ENCODE data around the gene CLEC16A. TPM values are rescaled to one million over a fixed set of nuclear protein-coding genes. Genes with fewer than 3 reads are reported as not detected.
A peak's percentile ranks its signal among the peaks of the same experiment; 100 is the strongest.

The CLEC16A gene
- total RNA-seq, 4 donors from 2014 or later: 38.2 to 153 (median 92.7) TPM

GRCh38 chr16:11213799-11214198 is 269.4 kb downstream of the CLEC16A start:
- Histone ChIP-seq H3K27ac (no peak overlapping the region), H3K4me3 (no peak overlapping the region), H3K9me3 (peaks cover 4 to 16% of the 10 kb centered on the region in 2 donors), H3K36me3 (no peaks in the 10 kb centered on the region), H3K27me3 (no peaks in the 10 kb centered on the region), H3K4me1 (no peaks in the 10 kb centered on the region)
- in situ Hi-C loops (cut with MboI; ENCODE audit: low pct_ligation_motif_present in 1 of 4, low pct_unique_long_range_greater_than_20kb in 1 of 4, low sequenced_read_pairs in 3 of 4) (no loop called here), intact Hi-C loops (cut with DNase I; ENCODE audit: low total_unique reads) (no loop called here)
- 81 to 93% methylated on average over 2 to 7 of the region's 7 CpGs for WGBS, 2 donors (ENCODE audit: low coverage in 1 of 2)
- no peak for DNase-seq
- TF ChIP-seq POLR2A (IDR thresholded peaks at IDR 0.05) (no peak), CTCF (IDR thresholded peaks at IDR 0.05) (no peak), POLR2AphosphoS5 (IDR thresholded peaks at IDR 0.05) (no peak), EP300 (IDR thresholded peaks at IDR 0.05; ENCODE audit: low read depth) (no peak)

- peaks cover 0 to 3% (median 0%) of the 10 kb centered on the region in 4 donors for H3K4me1 ChIP-seq
- no peaks in the 10 kb centered on the region for H3K27me3 ChIP-seq
- DNase-seq: no peak
- 100% methylated on average over 2 to 3 of the region's 3 CpGs for WGBS, 2 donors (ENCODE audit: low coverage in 1 of 2)
- intact Hi-C loops (cut with DNase I; ENCODE audit: low total_unique reads) (no loop called here), in situ Hi-C loops (cut with MboI; ENCODE audit: low pct_ligation_motif_present in 1 of 4, low pct_unique_long_range_greater_than_20kb in 1 of 4, low sequenced_read_pairs in 3 of 4) (no loop called here)
- H3K36me3 ChIP-seq: no peaks in the 10 kb centered on the region
- no peak overlapping the region for H3K4me3 ChIP-seq
- no peak for TF ChIP-seq EP300 (IDR thresholded peaks at IDR 0.05; ENCODE audit: low read depth)
- TF ChIP-seq POLR2AphosphoS5 (IDR thresholded peaks at IDR 0.05): no peak
- no peak for TF ChIP-seq CTCF (IDR thresholded peaks at IDR 0.05)
- no peak for TF ChIP-seq POLR2A (IDR thresholded peaks at IDR 0.05)
- H3K27ac ChIP-seq: no peak overlapping the region
- H3K9me3 ChIP-seq: peaks cover 8 to 20% of the 10 kb centered on the region in 2 donors
Measured at GRCh38 chr16:11215935-11216556, 271.7 kb downstream of the CLEC16A start.

GRCh38 chr16:11217651-11218603 is 273.6 kb downstream of the CLEC16A start:
- no peaks in the 10 kb centered on the region for H3K27me3 ChIP-seq
- no peaks in the 10 kb centered on the region for H3K36me3 ChIP-seq
- in situ Hi-C loops (cut with MboI; ENCODE audit: low pct_ligation_motif_present in 1 of 4, low pct_unique_long_range_greater_than_20kb in 1 of 4, low sequenced_read_pairs in 3 of 4) (no loop called here), intact Hi-C loops (cut with DNase I; ENCODE audit: low total_unique reads) (no loop called here)
- peaks cover 8 to 20% of the 10 kb centered on the region in 2 donors for H3K9me3 ChIP-seq
- TF ChIP-seq POLR2A (IDR thresholded peaks at IDR 0.05) (no peak), CTCF (IDR thresholded peaks at IDR 0.05) (no peak), EP300 (IDR thresholded peaks at IDR 0.05; ENCODE audit: low read depth) (no peak), POLR2AphosphoS5 (IDR thresholded peaks at IDR 0.05) (no peak)
- H3K4me1 ChIP-seq: peaks cover 0 to 3% (median 0%) of the 10 kb centered on the region in 4 donors
- no peak overlapping the region for H3K27ac ChIP-seq
- WGBS, 2 donors (ENCODE audit: low coverage in 1 of 2): 88 to 94% methylated on average over 2 to 3 of the region's 3 CpGs
- H3K4me3 ChIP-seq: no peak overlapping the region
- no peak for DNase-seq

GRCh38 chr16:11218604-11218962 is 274.2 kb downstream of the CLEC16A start:
- no peak for DNase-seq
- WGBS, 2 donors (ENCODE audit: low coverage in 1 of 2): 56 to 100% methylated on average over 1 of the region's 1 CpG
- in situ Hi-C loops (cut with MboI; ENCODE audit: low pct_ligation_motif_present in 1 of 4, low pct_unique_long_range_greater_than_20kb in 1 of 4, low sequenced_read_pairs in 3 of 4) (no loop called here), intact Hi-C loops (cut with DNase I; ENCODE audit: low total_unique reads) (no loop called here)
- Histone ChIP-seq H3K36me3 (no peaks in the 10 kb centered on the region), H3K4me1 (peaks cover 0 to 8% (median 2%) of the 10 kb centered on the region in 4 donors), H3K27ac (no peak overlapping the region), H3K27me3 (no peaks in the 10 kb centered on the region), H3K4me3 (no peak overlapping the region), H3K9me3 (peaks cover 8 to 20% of the 10 kb centered on the region in 2 donors)
- TF ChIP-seq POLR2AphosphoS5 (IDR thresholded peaks at IDR 0.05) (no peak), CTCF (IDR thresholded peaks at IDR 0.05) (peak; percentile 18 to 45 (median 28)), POLR2A (IDR thresholded peaks at IDR 0.05) (no peak), EP300 (IDR thresholded peaks at IDR 0.05; ENCODE audit: low read depth) (no peak)

Measured in transverse colon (tissue), 4 donors.